SK-N-SH treated with all-trans-retinoic acid at 6 μM for 48 hours (cell line): ENCODE results near the gene ZBTB7C.

ENCODE experiments used
- ARNTL ChIP-seq: fragments of 450-650 bp; formaldehyde crosslinking; IDR thresholded peaks from 2 replicates; pipeline ENCODE4 v1.5.0; 2020; ENCODE audit warnings: low read depth, mild to moderate bottlenecking, moderate library complexity, borderline replicate concordance
- BACH2 ChIP-seq: fragments of 250-450 bp; sonication (Bioruptor Pico); IDR thresholded peaks from 2 replicates; pipeline ENCODE4 v1.9.0; 2021; ENCODE audit warnings: mild to moderate bottlenecking, borderline replicate concordance
- CSDC2 ChIP-seq: fragments of 250-450 bp; sonication (Bioruptor Pico); IDR thresholded peaks from 2 replicates; pipeline ENCODE4 v1.5.0; 2020; ENCODE audit warnings: mild to moderate bottlenecking, moderate library complexity
- GLIS3 ChIP-seq: fragments of 250-450 bp; sonication (Bioruptor Pico); IDR thresholded peaks from 2 replicates; pipeline ENCODE4 v1.5.0; 2020; ENCODE audit warnings: mild to moderate bottlenecking, moderate library complexity
- ISL1 ChIP-seq: fragments of 250-450 bp; sonication (Bioruptor Pico); IDR thresholded peaks from 2 replicates; pipeline ENCODE4 v2.1.2; 2022; ENCODE audit warnings: mild to moderate bottlenecking, moderate library complexity
- RARB ChIP-seq: fragments of 250-450 bp; sonication (Bioruptor Pico); IDR thresholded peaks from 2 replicates; pipeline ENCODE4 v1.8.0; 2021; ENCODE audit warnings: mild to moderate bottlenecking, moderate library complexity
- SNAI2 ChIP-seq: fragments of 250-450 bp; sonication (Bioruptor Pico); IDR thresholded peaks from 2 replicates; pipeline ENCODE4 v1.5.0; 2020; ENCODE audit warnings: mild to moderate bottlenecking, moderate library complexity
- ZFP3 ChIP-seq: fragments of 250-450 bp; sonication (Bioruptor Pico); IDR thresholded peaks from 2 replicates; pipeline ENCODE4 v1.5.0; 2020; ENCODE audit warnings: mild to moderate bottlenecking, moderate library complexity
- ZFP30 ChIP-seq: fragments of 450-650 bp; formaldehyde crosslinking; IDR thresholded peaks from 2 replicates; pipeline ENCODE4 v1.5.0; 2022; ENCODE audit warnings: mild to moderate bottlenecking, moderate library complexity
- ZNF565 ChIP-seq: fragments of 450-650 bp; formaldehyde crosslinking; conservative IDR thresholded peaks from 2 replicates; pipeline ENCODE4 v1.5.0; 2020; ENCODE audit warnings: low read depth, mild to moderate bottlenecking, moderate library complexity
- TF ChIP-seq, protein P1 (sequence below): fragments of 250-450 bp; sonication (Bioruptor Pico); IDR thresholded peaks from 2 replicates; pipeline ENCODE4 v1.5.0; 2020; ENCODE audit warnings: mild to moderate bottlenecking, moderate library complexity
- TF ChIP-seq, protein P2 (sequence below): fragments of 250-450 bp; sonication (Bioruptor Pico); IDR thresholded peaks from 2 replicates; pipeline ENCODE4 v1.8.0; 2020; ENCODE audit warnings: mild to moderate bottlenecking, moderate library complexity, borderline replicate concordance
- TF ChIP-seq, protein P3 (sequence below): fragments of 250-450 bp; sonication (Bioruptor Pico); IDR thresholded peaks from 2 replicates; pipeline ENCODE4 v1.8.0; 2021; ENCODE audit warnings: low read depth, mild to moderate bottlenecking, moderate library complexity, borderline replicate concordance

DNA sequence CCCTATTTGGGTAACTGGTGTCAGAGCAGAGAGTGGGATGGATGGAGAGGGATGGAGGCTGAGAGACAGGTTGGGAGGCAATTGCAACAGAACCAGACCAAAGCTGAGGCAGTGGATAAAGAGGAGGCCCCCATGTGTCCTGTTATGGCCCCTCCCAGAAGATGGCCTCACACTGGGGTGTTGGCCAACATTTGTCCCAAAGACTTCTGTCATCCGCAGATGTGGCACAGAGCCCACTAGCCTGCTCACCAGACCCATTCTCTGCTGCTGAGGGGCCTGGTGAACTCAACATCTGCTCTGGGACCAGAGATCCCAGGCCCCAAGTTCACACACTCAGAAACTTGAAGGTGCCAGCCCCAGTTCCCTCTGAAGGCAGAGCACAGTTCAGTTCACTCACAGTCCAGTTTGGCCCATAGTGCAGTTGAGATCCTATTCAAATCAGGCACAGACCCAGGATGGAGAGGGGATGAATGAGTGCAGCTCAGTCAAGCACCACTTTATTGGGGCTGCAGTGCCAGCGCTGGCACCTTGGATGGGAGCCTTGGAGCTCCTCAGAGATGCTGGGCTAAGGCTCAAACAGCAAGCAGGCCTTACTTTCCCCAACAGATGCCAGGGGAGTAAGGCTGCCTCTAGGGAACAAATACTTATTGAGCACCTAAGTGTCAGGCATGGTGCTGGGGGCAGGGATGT lies 189.2 kb downstream of the ZBTB7C start:
- TF ChIP-seq ARNTL (CRISPR knock-in tag) (no peak), ZNF565 (no peak), GLIS3 (CRISPR knock-in tag) (no peak), ISL1 (CRISPR knock-in tag) (no peak), BACH2 (CRISPR knock-in tag) (no peak), CSDC2 (CRISPR knock-in tag) (no peak), ZFP30 (CRISPR knock-in tag) (no peak), SNAI2 (CRISPR knock-in tag) (no peak), ZFP3 (no peak), RARB (CRISPR knock-in tag) (no peak)
- TF ChIP-seq, protein P1, sequence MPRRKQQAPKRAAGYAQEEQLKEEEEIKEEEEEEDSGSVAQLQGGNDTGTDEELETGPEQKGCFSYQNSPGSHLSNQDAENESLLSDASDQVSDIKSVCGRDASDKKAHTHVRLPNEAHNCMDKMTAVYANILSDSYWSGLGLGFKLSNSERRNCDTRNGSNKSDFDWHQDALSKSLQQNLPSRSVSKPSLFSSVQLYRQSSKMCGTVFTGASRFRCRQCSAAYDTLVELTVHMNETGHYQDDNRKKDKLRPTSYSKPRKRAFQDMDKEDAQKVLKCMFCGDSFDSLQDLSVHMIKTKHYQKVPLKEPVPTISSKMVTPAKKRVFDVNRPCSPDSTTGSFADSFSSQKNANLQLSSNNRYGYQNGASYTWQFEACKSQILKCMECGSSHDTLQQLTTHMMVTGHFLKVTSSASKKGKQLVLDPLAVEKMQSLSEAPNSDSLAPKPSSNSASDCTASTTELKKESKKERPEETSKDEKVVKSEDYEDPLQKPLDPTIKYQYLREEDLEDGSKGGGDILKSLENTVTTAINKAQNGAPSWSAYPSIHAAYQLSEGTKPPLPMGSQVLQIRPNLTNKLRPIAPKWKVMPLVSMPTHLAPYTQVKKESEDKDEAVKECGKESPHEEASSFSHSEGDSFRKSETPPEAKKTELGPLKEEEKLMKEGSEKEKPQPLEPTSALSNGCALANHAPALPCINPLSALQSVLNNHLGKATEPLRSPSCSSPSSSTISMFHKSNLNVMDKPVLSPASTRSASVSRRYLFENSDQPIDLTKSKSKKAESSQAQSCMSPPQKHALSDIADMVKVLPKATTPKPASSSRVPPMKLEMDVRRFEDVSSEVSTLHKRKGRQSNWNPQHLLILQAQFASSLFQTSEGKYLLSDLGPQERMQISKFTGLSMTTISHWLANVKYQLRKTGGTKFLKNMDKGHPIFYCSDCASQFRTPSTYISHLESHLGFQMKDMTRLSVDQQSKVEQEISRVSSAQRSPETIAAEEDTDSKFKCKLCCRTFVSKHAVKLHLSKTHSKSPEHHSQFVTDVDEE: no peak
- TF ChIP-seq, protein P2, sequence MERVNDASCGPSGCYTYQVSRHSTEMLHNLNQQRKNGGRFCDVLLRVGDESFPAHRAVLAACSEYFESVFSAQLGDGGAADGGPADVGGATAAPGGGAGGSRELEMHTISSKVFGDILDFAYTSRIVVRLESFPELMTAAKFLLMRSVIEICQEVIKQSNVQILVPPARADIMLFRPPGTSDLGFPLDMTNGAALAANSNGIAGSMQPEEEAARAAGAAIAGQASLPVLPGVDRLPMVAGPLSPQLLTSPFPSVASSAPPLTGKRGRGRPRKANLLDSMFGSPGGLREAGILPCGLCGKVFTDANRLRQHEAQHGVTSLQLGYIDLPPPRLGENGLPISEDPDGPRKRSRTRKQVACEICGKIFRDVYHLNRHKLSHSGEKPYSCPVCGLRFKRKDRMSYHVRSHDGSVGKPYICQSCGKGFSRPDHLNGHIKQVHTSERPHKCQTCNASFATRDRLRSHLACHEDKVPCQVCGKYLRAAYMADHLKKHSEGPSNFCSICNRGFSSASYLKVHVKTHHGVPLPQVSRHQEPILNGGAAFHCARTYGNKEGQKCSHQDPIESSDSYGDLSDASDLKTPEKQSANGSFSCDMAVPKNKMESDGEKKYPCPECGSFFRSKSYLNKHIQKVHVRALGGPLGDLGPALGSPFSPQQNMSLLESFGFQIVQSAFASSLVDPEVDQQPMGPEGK (CRISPR knock-in tag): no peak
- TF ChIP-seq, protein P3, sequence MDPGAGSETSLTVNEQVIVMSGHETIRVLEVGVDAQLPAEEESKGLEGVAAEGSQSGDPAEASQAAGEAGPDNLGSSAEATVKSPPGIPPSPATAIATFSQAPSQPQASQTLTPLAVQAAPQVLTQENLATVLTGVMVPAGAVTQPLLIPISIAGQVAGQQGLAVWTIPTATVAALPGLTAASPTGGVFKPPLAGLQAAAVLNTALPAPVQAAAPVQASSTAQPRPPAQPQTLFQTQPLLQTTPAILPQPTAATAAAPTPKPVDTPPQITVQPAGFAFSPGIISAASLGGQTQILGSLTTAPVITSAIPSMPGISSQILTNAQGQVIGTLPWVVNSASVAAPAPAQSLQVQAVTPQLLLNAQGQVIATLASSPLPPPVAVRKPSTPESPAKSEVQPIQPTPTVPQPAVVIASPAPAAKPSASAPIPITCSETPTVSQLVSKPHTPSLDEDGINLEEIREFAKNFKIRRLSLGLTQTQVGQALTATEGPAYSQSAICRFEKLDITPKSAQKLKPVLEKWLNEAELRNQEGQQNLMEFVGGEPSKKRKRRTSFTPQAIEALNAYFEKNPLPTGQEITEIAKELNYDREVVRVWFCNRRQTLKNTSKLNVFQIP (CRISPR knock-in tag): no peak
